Measurements from ENCODE around the gene MYOM3.

DNA sequence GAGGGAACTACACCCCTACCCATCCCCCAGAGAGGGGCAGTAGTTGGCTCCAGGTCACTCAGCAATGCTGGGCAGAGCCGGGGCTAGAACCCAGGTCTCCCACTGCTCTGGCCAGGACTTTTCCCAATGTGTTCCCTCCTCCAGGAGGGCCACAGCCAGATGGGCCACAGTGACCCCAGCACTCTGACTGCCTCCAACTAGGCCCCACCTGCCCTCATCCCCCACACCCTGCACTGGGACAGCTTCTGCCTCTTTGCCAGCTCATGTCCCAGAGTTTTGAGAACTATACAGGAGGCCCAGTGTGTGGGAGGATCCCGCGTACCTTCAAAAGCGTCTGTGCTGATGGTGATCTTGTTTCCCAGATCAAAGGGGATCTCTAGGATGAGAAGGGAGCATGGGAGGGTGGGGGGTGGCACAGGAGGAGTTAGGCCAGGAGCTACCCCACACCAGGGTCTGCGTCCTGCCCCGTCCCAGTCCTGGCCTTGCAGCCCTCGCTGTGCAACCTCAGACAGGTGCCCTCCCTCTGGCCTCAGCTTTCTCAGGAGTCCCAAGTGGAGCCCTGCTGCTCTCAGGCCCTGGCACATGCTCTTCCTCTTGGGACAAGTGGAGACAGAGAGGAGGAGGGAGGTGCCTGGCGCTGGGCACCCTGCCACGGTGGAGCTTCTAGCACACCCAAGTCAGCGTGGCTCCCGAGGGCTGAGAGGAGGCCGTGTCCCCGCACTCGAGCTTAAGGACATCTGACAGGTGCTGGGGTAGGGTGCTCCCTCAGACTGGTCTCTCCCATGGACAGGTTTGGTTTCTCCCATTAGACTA, 22.0 kb downstream of the MYOM3 start:
- TF ChIP-seq TAF1 (IDR thresholded peaks at IDR 0.05; ENCODE audit: low read depth) (no peak), EGR1 (IDR thresholded peaks at IDR 0.05) (no peak), EP300 (IDR thresholded peaks at IDR 0.05; ENCODE audit: borderline replicate concordance) (no peak), CREB1 (IDR thresholded peaks at IDR 0.05; ENCODE audit: low read depth) (no peak), YY1 (IDR thresholded peaks at IDR 0.05; ENCODE audit: low read depth) (no peak), TCF12 (IDR thresholded peaks at IDR 0.05; ENCODE audit: low read depth) (no peak), NFIC (IDR thresholded peaks at IDR 0.05) (no peak)
- TF ChIP-seq, protein P1, sequence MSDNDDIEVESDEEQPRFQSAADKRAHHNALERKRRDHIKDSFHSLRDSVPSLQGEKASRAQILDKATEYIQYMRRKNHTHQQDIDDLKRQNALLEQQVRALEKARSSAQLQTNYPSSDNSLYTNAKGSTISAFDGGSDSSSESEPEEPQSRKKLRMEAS (IDR thresholded peaks at IDR 0.05): no peak
- TF ChIP-seq, protein P2, sequence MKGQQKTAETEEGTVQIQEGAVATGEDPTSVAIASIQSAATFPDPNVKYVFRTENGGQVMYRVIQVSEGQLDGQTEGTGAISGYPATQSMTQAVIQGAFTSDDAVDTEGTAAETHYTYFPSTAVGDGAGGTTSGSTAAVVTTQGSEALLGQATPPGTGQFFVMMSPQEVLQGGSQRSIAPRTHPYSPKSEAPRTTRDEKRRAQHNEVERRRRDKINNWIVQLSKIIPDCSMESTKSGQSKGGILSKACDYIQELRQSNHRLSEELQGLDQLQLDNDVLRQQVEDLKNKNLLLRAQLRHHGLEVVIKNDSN (IDR thresholded peaks at IDR 0.05): no peak
- TF ChIP-seq, protein P3, sequence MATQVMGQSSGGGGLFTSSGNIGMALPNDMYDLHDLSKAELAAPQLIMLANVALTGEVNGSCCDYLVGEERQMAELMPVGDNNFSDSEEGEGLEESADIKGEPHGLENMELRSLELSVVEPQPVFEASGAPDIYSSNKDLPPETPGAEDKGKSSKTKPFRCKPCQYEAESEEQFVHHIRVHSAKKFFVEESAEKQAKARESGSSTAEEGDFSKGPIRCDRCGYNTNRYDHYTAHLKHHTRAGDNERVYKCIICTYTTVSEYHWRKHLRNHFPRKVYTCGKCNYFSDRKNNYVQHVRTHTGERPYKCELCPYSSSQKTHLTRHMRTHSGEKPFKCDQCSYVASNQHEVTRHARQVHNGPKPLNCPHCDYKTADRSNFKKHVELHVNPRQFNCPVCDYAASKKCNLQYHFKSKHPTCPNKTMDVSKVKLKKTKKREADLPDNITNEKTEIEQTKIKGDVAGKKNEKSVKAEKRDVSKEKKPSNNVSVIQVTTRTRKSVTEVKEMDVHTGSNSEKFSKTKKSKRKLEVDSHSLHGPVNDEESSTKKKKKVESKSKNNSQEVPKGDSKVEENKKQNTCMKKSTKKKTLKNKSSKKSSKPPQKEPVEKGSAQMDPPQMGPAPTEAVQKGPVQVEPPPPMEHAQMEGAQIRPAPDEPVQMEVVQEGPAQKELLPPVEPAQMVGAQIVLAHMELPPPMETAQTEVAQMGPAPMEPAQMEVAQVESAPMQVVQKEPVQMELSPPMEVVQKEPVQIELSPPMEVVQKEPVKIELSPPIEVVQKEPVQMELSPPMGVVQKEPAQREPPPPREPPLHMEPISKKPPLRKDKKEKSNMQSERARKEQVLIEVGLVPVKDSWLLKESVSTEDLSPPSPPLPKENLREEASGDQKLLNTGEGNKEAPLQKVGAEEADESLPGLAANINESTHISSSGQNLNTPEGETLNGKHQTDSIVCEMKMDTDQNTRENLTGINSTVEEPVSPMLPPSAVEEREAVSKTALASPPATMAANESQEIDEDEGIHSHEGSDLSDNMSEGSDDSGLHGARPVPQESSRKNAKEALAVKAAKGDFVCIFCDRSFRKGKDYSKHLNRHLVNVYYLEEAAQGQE (IDR thresholded peaks at IDR 0.05; ENCODE audit: low read depth): no peak

All from Ishikawa (cell line).